ENCODE results near the gene ALKAL2. TPM values are rescaled to one million over a fixed set of nuclear protein-coding genes. Genes with fewer than 3 reads are reported as not detected.
A peak's percentile ranks its signal among the peaks of the same experiment; 100 is the strongest.

ALKAL2 gene
- total and polyA plus RNA-seq, 4 donors, result 5.1 to 21.2 (median 10.0) TPM

- ATAC-seq (ENCODE audit: low FRiP score) (no peak), DNase-seq (no peak)
- intact Hi-C loops (cut with DNase I), result no loop called here
- no peaks in the 10 kb centered on the region for H3K27me3 ChIP-seq (ENCODE audit: control insufficient read depth in 1 of 2, insufficient read depth in 2 of 2, low read length in 1 of 2)
- H3K4me1 ChIP-seq (ENCODE audit: control insufficient read depth in 1 of 2, insufficient read depth in 2 of 2, low read length in 2 of 2), result no peaks in the 10 kb centered on the region
- H3K4me3 ChIP-seq (ENCODE audit: low read length in 2 of 2), result no peak overlapping the region
- H3K36me3 ChIP-seq (ENCODE audit: control insufficient read depth in 1 of 2, insufficient read depth in 2 of 2, low read length in 1 of 2), result peaks cover 2 to 3% of the 10 kb centered on the region in 2 donors
- no peaks in the 10 kb centered on the region for H3K9me3 ChIP-seq (ENCODE audit: control insufficient read depth, low read length)
- H3K27ac ChIP-seq (ENCODE audit: low read depth in 1 of 2, low read length in 2 of 2), result no peak overlapping the region
- 70 to 71% methylated on average over 4 of the region's 4 CpGs for WGBS, 2 donors
These were observed 18.4 kb downstream of the ALKAL2 start for GRCh38 chr2:269356-270030.

- no peak for ATAC-seq (ENCODE audit: low FRiP score)
- no peak for DNase-seq
- Histone ChIP-seq H3K36me3 (ENCODE audit: control insufficient read depth in 1 of 2, insufficient read depth in 2 of 2, low read length in 1 of 2) (peaks cover 2 to 3% of the 10 kb centered on the region in 2 donors), H3K4me3 (ENCODE audit: low read length in 2 of 2) (no peak overlapping the region), H3K27ac (ENCODE audit: low read depth in 1 of 2, low read length in 2 of 2) (no peak overlapping the region), H3K9me3 (ENCODE audit: control insufficient read depth, low read length) (no peaks in the 10 kb centered on the region), H3K4me1 (ENCODE audit: control insufficient read depth in 1 of 2, insufficient read depth in 2 of 2, low read length in 2 of 2) (no peaks in the 10 kb centered on the region), H3K27me3 (ENCODE audit: control insufficient read depth in 1 of 2, insufficient read depth in 2 of 2, low read length in 1 of 2) (no peaks in the 10 kb centered on the region)
- intact Hi-C loops (cut with DNase I), result no loop called here
These were observed 19.6 kb downstream of the ALKAL2 start for GRCh38 chr2:268323-268722.

GRCh38 chr2:264493-265468 is 23.1 kb downstream of the ALKAL2 start, which contains the start of gene ACP1:
Gene ACP1 (plus strand): TSS chr2:264947. CDS start chr2:264965, 18 bp downstream.
- H3K4me1 ChIP-seq (ENCODE audit: control insufficient read depth in 1 of 2, insufficient read depth in 2 of 2, low read length in 2 of 2), result no peaks in the 10 kb centered on the region
- intact Hi-C loops (cut with DNase I), result no loop called here
- WGBS, 2 donors, result 0 to 1% methylated on average over 59 to 73 of the region's 73 CpGs

GRCh38 chr2:263774-264492 is 24.0 kb downstream of the ALKAL2 start, which contains the start of gene SH3YL1:
Gene SH3YL1 (minus strand): TSS chr2:264032. CDS start chr2:263984, 48 bp downstream.
- peak; percentile 63 to 77 for DNase-seq
- intact Hi-C loops (cut with DNase I), result no loop called here

More at GRCh38 chr2:264493-265468, 23.1 kb downstream of the ALKAL2 start, which contains the start of gene ACP1:
- no peaks in the 10 kb centered on the region for H3K27me3 ChIP-seq (ENCODE audit: control insufficient read depth in 1 of 2, insufficient read depth in 2 of 2, low read length in 1 of 2)
- peaks cover 0 to 2% of the 10 kb centered on the region in 2 donors for H3K36me3 ChIP-seq (ENCODE audit: control insufficient read depth in 1 of 2, insufficient read depth in 2 of 2, low read length in 1 of 2)
- peak within 1 kb of the TSS; percentile 37 to 66 for H3K4me3 ChIP-seq (ENCODE audit: low read length in 2 of 2)
- H3K27ac ChIP-seq (ENCODE audit: low read depth in 1 of 2, low read length in 2 of 2), result no peak within 1 kb of the TSS
- ATAC-seq (ENCODE audit: low FRiP score) (peak; percentile 98), DNase-seq (peak; percentile 96 to 97)
- H3K9me3 ChIP-seq (ENCODE audit: control insufficient read depth, low read length), result no peaks in the 10 kb centered on the region

GRCh38 chr2:263022-263738 is 24.7 kb downstream of the ALKAL2 start:
- Histone ChIP-seq H3K36me3 (ENCODE audit: control insufficient read depth in 1 of 2, insufficient read depth in 2 of 2, low read length in 1 of 2) (peaks cover 0 to 2% of the 10 kb centered on the region in 2 donors), H3K9me3 (ENCODE audit: control insufficient read depth, low read length) (no peaks in the 10 kb centered on the region), H3K27me3 (ENCODE audit: control insufficient read depth in 1 of 2, insufficient read depth in 2 of 2, low read length in 1 of 2) (no peaks in the 10 kb centered on the region), H3K27ac (ENCODE audit: low read depth in 1 of 2, low read length in 2 of 2) (no peak overlapping the region), H3K4me3 (ENCODE audit: low read length in 2 of 2) (peak overlapping the region in 1 of 2 donors; percentile 66), H3K4me1 (ENCODE audit: control insufficient read depth in 1 of 2, insufficient read depth in 2 of 2, low read length in 2 of 2) (no peaks in the 10 kb centered on the region)
- DNase-seq (peak in 1 of 2 donors; percentile 76), ATAC-seq (ENCODE audit: low FRiP score) (no peak)
- 38 to 46% methylated on average over 42 of the region's 42 CpGs for WGBS, 2 donors
- intact Hi-C loops (cut with DNase I), result no loop called here

More at GRCh38 chr2:263774-264492, 24.0 kb downstream of the ALKAL2 start, which contains the start of gene SH3YL1:
- peak within 1 kb of the TSS; percentile 37 to 66 for H3K4me3 ChIP-seq (ENCODE audit: low read length in 2 of 2)
- H3K27me3 ChIP-seq (ENCODE audit: control insufficient read depth in 1 of 2, insufficient read depth in 2 of 2, low read length in 1 of 2), result no peaks in the 10 kb centered on the region
- no peaks in the 10 kb centered on the region for H3K4me1 ChIP-seq (ENCODE audit: control insufficient read depth in 1 of 2, insufficient read depth in 2 of 2, low read length in 2 of 2)
- 1% methylated on average over 62 to 77 of the region's 77 CpGs for WGBS, 2 donors
- H3K9me3 ChIP-seq (ENCODE audit: control insufficient read depth, low read length), result no peaks in the 10 kb centered on the region
- peaks cover 0 to 2% of the 10 kb centered on the region in 2 donors for H3K36me3 ChIP-seq (ENCODE audit: control insufficient read depth in 1 of 2, insufficient read depth in 2 of 2, low read length in 1 of 2)
- peak; percentile 61 for ATAC-seq (ENCODE audit: low FRiP score)
- no peak within 1 kb of the TSS for H3K27ac ChIP-seq (ENCODE audit: low read depth in 1 of 2, low read length in 2 of 2)

GRCh38 chr2:262117-262516 is 25.8 kb downstream of the ALKAL2 start:
- no peaks in the 10 kb centered on the region for H3K27me3 ChIP-seq (ENCODE audit: control insufficient read depth in 1 of 2, insufficient read depth in 2 of 2, low read length in 1 of 2)
- intact Hi-C loops (cut with DNase I), result no loop called here
- no peaks in the 10 kb centered on the region for H3K4me1 ChIP-seq (ENCODE audit: control insufficient read depth in 1 of 2, insufficient read depth in 2 of 2, low read length in 2 of 2)
- peaks cover 0 to 2% of the 10 kb centered on the region in 2 donors for H3K36me3 ChIP-seq (ENCODE audit: control insufficient read depth in 1 of 2, insufficient read depth in 2 of 2, low read length in 1 of 2)
- DNase-seq (no peak), ATAC-seq (ENCODE audit: low FRiP score) (no peak)
- H3K4me3 ChIP-seq (ENCODE audit: low read length in 2 of 2), result no peak overlapping the region
- H3K27ac ChIP-seq (ENCODE audit: low read depth in 1 of 2, low read length in 2 of 2), result no peak overlapping the region
- H3K9me3 ChIP-seq (ENCODE audit: control insufficient read depth, low read length), result no peaks in the 10 kb centered on the region
- 91 to 93% methylated on average over 3 of the region's 3 CpGs for WGBS, 2 donors

- ATAC-seq (ENCODE audit: low FRiP score) (no peak), DNase-seq (no peak)
- no peak overlapping the region for H3K4me3 ChIP-seq (ENCODE audit: low read length in 2 of 2)
- no peak overlapping the region for H3K27ac ChIP-seq (ENCODE audit: low read depth in 1 of 2, low read length in 2 of 2)
- WGBS, 2 donors, result 71 to 92% methylated on average over 6 of the region's 6 CpGs
- no peaks in the 10 kb centered on the region for H3K4me1 ChIP-seq (ENCODE audit: control insufficient read depth in 1 of 2, insufficient read depth in 2 of 2, low read length in 2 of 2)
- no peaks in the 10 kb centered on the region for H3K9me3 ChIP-seq (ENCODE audit: control insufficient read depth, low read length)
- no peaks in the 10 kb centered on the region for H3K27me3 ChIP-seq (ENCODE audit: control insufficient read depth in 1 of 2, insufficient read depth in 2 of 2, low read length in 1 of 2)
- intact Hi-C loops (cut with DNase I), result no loop called here
- H3K36me3 ChIP-seq (ENCODE audit: control insufficient read depth in 1 of 2, insufficient read depth in 2 of 2, low read length in 1 of 2), result peaks cover 0 to 2% of the 10 kb centered on the region in 2 donors
These were observed 27.3 kb downstream of the ALKAL2 start for GRCh38 chr2:260507-261161.
